GM03348 (cell line): Measurements from ENCODE around the gene SSH3.

Experiments used
- DNase-seq: peaks from one replicate; pipeline ENCODE4 v3.0.0; 2012; ENCODE audit warnings: low spot score

SSH3 gene

DNA sequence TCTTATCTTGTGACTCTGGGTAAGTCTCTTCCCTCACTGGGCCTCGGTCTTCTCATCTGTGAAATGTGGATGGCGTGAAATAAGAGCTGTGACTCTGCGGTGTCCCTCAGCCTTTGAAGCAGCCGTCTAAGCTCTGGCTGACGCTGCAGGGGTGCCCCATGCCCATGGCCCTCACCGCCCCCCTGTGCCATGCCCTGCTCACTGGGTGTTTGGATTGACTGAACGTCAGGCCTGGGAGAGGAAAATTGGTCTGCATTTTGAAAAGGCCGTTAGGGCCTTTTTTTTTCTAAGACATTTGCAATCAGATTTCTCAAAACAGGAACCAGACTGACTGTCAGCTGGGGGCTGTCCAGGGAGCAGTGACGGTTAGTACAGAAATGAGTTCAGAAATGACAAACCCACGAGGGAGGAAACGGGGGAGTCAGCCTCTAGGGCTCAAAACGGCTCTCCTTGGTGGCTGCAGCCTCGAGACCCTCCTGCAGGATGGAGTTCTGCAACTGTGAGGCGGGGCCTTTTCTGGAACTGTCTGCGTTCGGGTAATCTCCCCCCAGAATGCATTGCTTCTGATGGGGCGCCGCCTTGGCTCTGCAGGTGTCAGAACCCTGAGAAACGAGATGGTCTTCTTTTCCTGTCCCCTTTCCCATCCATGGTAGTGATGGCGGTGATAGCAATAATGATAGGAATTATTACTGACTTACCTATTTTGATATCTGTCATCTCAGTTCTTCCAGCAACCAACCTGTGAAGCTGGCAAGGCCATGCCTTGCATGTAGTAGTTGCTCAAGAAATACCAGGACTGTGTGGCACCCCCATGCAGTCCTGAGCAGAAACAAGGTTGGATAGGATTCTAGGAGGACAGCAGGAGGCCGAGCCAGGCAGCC is 35.0 kb upstream of the SSH3 start:
- DNase-seq = no peak

DNA sequence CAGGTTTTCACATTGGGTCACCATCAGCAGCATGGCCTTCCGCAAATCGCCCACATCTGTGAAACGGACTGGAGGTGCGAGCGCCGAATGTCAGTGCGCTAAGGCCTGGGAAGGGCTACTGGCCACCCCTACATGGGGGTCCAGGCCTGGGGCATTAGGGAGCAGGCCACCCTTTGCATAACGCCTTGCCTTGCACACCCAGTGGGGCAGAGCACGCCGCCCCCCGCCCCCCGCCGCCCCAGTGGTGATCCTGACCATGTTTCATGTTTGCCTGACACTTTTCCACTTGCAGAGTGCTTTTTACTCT is 34.4 kb upstream of the SSH3 start:
- no peak for DNase-seq

DNA sequence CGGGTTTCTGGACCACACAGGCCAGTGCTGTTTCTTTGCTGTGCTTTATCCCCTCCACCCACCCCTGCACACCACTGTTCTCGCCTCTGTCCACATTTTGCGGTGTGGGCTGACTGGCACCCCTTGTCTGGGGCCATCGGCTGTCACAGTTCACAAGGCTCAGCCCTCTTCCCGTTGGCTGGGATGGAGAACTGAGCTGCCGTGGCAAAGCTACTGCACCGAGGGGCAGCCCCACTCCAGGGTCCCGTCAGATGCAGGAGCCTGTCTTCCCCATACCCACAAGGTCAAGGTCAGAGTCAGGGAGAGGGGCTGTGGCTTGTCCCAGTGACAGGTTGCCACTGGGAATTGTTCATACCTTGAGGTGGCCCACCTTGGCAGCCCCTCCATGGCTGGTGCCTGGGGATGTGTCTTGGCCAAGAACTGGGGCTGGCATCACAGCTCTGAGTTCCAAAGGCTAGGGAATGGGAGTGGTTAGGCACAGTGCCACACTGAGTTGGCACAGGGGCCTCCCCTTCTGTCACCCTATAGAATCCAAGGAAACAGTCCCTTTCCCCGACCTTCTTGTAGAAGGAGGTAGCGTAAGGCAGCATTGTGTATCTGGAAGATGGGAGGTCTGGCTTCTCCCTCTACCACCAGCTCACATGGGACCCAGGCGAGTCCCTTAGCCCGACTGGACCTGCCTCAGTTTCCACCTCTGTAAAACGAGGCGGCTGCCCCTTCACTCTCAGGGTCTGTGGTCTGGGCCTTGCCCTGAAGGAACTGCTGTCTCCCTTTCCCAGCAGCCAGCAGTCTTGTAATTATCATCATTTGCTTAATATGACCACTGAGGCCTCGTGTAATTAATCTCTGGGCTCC is 33.7 kb upstream of the SSH3 start:
- DNase-seq = no peak

DNA sequence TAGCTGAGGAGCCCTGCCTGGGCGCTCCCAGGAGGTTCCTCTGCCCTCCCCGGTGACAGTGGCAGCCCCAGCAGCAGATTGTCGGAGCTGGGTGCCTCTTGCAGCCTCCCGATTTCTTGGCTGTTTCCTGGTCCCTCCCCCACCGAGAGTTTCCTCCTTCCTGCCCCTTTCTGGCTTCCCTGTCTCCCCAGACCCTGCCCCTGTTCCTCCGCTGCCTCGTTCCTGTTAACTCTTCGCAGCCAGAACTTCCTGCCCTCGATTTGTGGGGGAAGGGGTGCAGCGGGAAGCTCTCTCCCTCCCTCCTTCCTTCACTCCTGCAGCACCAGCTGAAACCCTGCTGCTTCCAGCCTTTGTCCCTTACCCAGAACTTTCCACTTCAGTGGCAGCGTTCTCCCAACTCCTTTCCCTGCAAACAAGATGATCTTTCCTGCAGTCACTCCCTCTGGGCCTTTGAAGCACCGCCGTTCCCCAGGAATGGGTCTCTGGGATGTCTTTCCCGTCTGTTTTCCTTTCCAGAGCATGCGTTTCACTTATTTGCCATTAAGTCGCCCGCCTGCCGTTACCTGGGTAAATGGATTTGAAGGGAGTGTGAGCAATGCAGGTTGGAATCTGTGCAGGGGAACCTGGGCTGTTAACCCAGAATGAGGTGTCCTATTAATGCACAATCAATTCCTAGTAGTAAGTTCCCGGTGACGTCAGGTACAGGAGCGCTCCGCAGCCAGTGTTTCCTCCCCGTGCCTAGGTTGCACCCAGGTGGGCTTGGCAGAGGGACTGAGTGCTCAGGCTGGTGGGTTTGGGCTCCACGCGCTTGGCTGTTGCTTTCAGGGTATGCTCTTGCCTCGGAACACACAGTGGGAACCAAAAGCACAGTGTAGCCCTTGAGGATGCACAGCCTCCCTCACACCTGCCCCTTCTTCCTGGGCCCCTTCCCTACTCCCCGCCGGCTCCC is 32.8 kb upstream of the SSH3 start:
- DNase-seq = no peak

DNA sequence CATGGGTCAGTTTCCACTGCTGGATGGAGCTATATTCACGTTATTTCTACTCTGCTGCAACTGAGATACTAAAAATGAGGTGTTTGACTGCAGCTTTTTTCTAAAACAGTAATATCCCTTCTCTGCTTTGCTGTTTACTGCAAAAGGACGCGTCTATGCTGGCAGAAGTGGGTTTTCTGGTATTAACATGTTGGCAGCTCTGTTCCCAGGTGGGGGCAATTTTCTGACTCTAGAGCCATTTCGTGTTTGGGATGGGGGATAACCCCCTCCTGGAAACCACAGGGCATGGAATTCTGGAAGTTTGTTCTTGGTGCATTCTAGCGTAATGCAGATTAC is 32.2 kb upstream of the SSH3 start:
- DNase-seq = no peak

DNA sequence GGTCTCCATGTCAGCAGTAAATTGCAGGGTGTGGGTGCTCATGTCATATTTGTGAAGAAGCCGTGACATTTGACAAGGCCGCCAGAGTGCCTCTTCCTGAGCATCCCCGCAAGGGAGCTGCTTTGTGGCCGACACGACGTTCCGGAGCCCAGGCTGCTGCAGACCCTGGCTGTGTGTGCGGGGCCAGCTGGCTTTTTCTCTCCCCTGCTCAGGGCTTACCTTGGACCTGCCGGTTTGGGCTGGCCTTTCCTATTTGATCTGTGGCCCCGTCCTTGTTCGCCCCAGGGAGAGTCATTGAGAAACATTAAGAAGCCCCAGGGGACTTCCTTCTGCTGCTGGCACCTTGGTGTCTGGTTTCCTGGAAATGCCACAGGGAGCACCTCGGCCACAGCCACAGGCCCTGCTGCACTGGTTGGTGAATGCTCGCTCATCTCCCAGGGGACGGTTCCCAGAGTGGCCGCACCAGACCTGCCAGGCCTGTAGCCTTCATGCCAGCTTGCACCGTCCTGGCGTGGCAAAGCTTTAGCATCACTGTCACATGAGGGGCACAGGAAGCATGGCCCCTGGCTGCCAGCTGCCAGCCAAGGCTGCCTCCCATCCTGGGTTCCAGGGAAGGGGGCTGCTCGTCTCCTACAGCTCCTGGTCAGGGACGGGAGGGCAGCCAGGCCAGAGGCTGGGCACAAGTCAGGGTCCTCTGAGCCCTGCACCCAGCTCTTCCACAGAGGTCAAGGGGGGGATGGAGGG is 31.6 kb upstream of the SSH3 start:
- DNase-seq = no peak

DNA sequence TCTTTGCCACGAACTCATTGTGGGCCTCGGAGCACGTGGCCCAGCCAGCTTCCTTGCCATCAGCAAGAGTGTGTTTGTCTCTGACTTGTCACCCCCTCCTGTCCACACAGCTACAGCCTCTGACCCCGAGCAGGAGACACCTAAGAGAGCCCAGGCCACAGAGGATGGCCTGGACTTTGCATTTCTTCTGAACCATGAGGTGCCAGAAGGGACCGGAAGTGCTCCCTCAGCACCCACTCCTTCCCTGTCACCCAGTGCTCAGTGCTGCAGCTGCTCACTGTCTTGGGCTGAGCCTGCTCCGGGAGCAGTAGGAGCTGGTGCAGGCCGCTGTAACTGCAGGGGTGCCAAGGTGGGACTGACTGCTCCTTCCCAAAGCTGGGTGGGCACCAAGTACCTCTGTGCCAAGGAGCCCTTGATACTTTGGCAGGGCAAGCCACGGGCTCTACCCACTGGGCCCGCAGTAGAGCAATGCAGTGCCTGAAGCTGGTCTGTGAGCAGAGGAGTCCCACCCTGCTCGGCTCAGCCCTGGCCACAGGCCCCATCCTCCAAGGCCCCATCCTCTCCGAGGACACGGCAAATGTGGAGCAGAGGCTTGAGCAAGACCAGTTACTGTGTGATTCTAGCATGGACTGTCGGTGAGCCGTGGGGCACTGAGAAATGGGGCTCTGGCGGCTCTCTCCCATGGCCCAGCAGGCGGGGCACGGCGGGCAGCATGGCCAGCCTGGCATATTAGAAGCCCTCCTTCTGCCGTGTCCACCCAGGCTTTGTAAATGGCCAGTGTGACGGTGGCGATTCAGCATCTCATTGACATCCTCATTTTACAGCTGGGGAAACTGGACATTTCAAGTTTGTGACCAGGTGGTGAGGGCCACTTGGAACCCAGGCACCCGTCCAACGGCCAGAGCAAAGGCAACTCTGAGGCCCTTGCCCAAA is 30.7 kb upstream of the SSH3 start:
- no peak for DNase-seq

DNA sequence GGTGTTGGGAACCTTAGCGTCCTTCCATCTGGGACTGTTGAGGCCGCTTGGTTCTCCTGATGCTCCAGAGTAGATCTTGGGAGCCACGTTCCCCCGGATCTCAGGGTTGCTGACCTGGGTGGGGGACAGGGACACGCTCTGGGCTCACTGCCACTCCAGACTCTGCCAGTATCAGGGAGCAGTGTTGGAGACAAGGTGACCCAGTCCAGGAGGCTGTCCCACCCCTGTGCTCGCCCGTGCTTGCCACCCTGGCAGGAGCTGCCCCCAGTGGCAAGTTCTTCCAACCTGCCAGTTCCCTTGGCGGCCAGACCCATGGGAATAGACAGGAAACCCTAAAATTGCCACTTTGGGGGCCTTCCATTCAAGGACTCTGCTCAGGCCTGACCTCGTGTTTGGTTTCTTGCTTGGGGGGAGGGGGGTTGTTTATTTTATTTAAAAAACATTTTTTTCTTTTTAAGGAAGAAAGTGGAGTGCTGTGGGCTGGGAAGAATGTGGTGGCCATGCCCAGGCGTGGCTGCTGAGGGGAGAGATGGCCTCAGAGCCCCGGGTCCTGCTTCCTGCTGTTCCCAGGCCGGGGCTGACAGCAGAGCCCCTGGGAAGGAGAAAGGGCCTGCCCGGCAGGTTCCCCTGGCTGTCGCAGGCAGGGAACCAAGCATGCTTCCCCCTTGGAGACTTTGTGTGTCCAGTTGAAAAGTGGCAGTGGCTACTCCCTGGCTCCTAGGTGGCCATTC is 29.9 kb upstream of the SSH3 start:
- DNase-seq = no peak

DNA sequence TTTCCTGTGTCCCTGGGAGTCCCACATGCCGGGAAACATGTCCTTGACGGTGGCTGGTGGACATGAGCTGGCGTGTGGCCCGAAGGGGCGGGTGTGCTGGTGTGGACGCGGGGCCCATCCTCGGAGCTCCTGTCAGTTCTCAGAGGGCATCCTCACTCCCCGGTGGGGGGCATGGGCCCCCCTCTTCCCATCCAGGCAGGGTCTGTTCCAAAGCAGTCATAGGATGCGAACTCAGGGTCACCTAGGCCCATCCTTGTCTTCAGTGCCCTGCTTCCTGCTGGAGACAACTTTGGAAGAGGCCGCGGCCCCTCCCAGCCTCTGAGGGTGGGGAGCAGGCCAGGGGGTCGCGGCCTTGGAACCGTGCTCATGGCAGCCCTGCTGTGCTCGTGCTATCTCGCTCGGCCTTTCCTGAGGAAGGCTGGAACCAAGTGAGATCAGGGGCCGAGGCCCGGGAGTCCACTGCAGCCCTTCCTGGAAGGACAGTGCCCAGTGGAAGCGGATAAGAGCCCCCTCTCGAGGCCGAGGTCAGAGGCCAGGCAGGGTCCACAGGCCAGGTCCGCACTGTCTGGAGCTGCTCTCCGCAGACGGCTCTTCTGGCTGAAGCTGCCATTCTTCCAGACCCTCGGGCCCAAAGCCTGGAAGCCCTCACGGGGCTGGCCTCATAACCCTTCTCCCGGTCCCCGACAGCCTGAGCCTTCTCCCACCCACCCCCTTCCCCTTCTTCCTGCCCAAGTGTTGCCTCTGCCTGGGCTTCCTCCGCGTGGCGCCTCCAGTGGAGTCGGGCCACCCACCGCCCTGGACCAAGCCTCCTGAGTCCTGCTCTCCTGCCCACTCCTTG is 28.3 kb upstream of the SSH3 start:
- DNase-seq = no peak

DNA sequence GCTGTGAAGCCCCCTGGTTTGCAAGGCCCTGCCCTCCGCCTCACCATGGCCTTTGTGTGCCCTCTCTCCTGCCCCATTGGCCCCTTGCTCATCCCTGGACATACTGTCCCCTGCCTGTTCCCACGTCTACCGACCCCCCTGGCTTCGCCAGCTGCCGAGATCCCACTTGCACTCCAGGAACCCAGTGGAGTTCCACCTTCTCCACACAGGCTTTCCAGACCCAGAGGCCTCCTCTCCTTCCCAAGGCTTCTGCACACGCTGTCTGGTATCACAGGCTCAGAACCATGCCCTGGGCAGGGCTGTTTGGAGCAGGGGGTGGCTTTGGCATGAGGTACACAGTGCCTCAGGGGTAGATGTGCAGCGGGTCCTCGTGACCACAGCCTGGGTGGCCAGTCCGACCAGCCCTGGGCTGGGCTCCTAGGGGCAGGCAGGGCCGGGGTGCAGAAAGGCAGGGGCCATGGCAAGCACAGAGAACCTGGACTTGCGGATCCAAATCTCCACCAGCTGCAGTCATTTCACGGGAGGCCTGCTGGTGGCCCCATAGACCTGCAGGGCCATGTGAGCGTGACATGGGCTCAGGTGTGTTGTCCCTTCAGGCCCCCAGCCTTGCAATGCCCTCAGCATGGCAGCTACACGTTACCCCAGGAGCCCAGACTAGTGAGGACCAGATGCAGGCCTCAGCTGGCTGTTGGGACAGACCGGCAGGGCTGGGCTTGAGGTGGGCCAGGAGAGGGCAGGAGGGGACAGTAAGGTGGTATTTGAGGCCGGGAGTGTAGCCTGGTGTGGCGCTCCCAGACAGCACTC is 27.5 kb upstream of the SSH3 start:
- DNase-seq = no peak

DNA sequence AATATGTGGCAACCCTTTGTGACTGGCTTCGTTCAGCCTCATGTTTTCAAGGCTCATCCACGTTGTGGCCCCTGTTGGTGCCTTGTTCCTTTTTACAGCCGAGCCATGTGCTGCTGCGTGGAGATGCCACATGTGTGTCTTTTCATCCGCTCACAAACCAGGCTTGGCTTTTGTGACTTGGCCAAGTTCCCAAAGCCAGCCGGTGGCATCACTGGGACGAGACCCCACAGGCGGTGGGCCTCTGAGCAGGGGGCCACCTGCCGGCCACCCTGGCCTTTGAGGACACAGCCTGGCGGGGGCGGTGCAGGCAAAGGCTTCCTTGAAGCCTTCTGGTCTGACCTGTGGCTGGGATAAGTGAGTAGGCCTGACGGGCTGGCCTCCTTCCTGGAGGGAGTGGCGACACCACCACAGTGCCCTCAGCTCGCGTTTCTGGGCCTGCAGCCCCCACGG is 26.5 kb upstream of the SSH3 start:
- DNase-seq = peak; percentile 57

DNA sequence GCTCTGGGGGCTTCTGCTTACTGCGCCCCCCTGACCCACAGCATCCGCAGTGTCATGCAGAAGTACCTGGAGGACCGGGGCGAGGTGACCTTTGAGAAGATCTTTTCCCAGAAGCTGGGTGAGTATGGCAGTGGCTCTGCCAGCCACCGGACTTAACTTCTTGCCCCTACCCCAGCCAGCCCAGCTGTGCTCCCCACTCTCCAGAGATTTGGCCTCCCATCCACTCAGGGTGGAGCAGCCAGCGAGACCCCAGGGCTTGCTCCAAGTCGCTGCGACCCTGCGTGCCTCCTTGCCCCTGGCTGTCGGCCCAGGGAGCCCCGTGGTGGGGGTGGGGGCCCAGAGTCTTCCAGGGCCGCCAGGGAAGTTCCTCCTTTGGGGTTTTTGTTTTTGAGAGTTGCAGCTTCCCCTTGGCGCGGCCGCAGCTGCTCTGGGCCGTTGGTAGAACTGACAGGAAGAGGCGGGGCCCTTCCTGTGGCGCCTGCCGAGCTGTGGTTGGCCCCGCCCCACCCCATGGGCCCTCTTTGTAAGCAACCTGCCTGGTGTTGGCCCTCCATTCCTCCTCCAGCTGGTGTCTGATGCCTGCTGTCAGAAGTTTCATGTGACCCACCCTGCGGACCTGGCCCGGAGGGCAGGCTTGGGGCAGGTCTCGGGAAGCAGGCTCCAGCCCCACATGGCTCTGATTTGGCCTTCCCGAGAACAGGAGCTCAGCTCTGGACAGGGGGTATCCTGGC is 25.9 kb upstream of the SSH3 start:
- peak; percentile 92 for DNase-seq

DNA sequence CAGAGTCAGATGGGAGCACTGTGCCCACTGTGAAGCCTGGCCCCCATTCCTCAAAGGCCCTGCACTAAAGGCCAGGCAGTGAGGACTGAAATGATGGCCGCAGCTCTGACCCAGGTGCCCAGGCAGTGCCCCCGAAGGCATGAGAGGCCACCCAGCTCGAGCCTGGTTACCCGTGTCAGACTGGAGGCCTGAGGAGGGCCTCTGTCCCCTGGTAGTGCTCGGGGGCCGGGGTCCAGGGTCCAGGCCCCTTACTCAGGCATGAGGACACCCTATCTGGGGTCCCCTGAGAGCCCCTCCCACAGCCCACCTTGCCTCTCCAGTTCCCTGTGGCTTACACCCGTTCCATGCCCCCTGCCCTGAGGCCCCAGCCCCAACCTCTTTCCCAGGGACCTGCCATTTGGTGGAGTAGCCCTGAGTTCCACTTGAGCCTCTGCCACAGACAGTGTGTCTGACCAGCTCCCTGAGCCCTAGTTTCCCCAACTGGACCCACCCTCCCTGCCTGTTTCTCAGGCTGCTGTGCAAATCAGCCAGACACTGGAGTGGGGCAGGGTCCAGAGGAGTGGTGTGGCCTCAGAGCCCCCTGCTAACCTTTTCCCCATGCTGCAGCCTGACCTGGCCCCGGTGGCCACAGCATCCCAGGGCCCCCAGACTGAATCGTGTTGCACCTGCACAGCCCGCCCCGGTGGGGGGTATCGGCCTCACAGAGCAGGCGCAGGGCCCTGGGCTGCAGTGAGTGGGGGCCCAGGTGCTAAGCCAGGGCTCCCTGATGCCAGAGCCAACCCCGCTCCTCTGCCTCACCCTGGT is 25.0 kb upstream of the SSH3 start:
- DNase-seq = no peak

DNA sequence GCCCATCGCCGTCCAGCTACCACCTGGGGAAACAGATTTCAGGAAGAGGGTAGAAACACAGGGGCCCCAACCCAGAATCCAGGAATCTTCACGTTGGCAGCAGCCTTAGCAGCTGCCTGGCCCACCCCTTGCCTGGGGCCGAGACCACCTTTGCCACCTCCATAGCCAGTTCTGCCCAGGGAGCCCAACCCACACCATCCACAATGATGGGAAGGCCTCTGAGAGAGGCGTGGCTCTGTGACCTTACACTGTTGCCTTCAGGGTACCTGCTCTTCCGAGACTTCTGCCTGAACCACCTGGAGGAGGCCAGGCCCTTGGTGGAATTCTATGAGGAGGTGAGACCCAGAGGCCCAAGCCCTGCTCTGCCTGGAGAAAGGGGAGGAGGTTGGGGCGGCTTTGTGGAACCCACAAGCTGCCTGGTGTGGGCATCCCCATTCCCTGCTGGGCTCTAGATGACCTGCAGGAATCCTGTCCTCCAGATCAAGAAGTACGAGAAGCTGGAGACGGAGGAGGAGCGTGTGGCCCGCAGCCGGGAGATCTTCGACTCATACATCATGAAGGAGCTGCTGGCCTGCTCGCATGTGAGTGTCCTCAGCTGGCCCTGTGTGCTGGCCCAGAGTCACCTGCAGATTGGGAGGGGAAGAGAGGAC is 24.3 kb upstream of the SSH3 start:
- no peak for DNase-seq

DNA sequence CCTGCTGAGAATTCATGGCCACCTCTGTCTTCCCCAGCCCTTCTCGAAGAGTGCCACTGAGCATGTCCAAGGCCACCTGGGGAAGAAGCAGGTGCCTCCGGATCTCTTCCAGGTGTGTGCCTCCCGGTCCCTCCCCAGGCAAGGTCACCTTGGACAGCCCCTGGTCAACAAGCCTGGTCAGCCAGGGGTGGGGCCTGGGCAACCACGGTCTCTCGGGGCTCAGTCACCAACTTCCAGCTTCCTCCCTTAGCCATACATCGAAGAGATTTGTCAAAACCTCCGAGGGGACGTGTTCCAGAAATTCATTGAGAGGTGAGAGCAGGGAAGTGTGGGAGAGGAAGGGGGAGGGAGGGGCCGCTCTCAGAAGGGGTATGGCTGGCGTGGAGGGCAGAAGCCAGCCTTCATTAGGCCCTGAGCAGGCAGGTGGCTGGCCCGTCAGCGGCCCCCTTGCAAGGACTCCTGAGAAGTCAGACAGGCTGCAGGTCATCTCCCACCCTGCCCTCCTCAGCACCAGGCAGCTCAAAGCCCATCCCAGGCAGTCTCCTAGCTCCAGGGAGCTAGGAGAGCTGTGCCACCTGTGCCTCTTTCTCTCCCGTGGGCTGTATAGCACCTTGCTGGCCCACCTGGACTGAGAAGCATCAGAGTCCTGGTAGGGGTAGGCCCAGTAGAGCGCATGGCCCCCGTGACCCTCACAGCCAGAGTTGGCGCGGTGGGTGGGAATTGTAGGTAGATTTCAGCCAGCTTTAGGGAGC is 23.6 kb upstream of the SSH3 start:
- DNase-seq = no peak
